RWPE2 (cell line): ENCODE results near the gene MCF2L.
A peak's percentile ranks its signal among the peaks of the same experiment; 100 is the strongest.

Experiments used
- ATAC-seq: fragments of 200-7000 bp; cut with Tn5 transposase; 3 replicates; pipeline ENCODE4 v1.9.1; 2021; ENCODE audit warnings: low read depth
- DNase-seq: peaks from one replicate; pipeline ENCODE4 v3.0.0-alpha.2; 2020; ENCODE audit warnings: low spot score
- H3K27ac ChIP-seq: fragments of 450-650 bp; 2 replicates; pipeline ENCODE4 v1.5.1; 2017; ENCODE audit warnings: mild to moderate bottlenecking; ENCODE audit not compliant: poor library complexity, severe bottlenecking
- H3K27me3 ChIP-seq: fragments of 250-450 bp; sonication (Bioruptor Pico); 2 replicates; pipeline ENCODE4 v1.5.1; 2021; ENCODE audit warnings: mild to moderate bottlenecking, moderate library complexity; ENCODE audit not compliant: insufficient read depth, poor library complexity, severe bottlenecking
- H3K36me3 ChIP-seq: fragments of 250-450 bp; sonication (Bioruptor Pico); 2 replicates; pipeline ENCODE4 v1.5.1; 2020; ENCODE audit warnings: low read depth, mild to moderate bottlenecking, moderate library complexity
- H3K4me1 ChIP-seq: fragments of 250-450 bp; sonication (Bioruptor Pico); 2 replicates; pipeline ENCODE4 v1.5.1; 2021; ENCODE audit warnings: mild to moderate bottlenecking, moderate library complexity; ENCODE audit not compliant: insufficient read depth, poor library complexity, severe bottlenecking
- H3K4me3 ChIP-seq: fragments of 250-450 bp; sonication (Bioruptor Pico); 2 replicates; pipeline ENCODE4 v1.5.1; 2021; ENCODE audit warnings: mild to moderate bottlenecking, moderate library complexity; ENCODE audit not compliant: severe bottlenecking
- H3K9me3 ChIP-seq: fragments of 250-450 bp; sonication (Bioruptor Pico); 2 replicates; pipeline ENCODE4 v1.5.1; 2021; ENCODE audit warnings: mild to moderate bottlenecking, moderate library complexity; ENCODE audit not compliant: severe bottlenecking
- CTCF ChIP-seq: fragments of 450-650 bp; IDR thresholded peaks from one replicate; pipeline ENCODE4 v1.5.1; 2017; ENCODE audit warnings: mild to moderate bottlenecking, moderate library complexity; ENCODE audit not compliant: poor library complexity, severe bottlenecking

The MCF2L gene

GRCh38 chr13:112998521-112999280 lies 29.7 kb downstream of the MCF2L start:
- no peak for TF ChIP-seq CTCF
- DNase-seq (no peak), ATAC-seq (no peak)
- H3K36me3 ChIP-seq = no peaks in the 10 kb centered on the region
- H3K9me3 ChIP-seq = no peaks in the 10 kb centered on the region
- no peak overlapping the region for H3K4me3 ChIP-seq
- H3K4me1 ChIP-seq = no peaks in the 10 kb centered on the region
- H3K27ac ChIP-seq = no peak overlapping the region
- H3K27me3 ChIP-seq = peaks cover 27% of the 10 kb centered on the region

GRCh38 chr13:112999414-113000177 lies 30.6 kb downstream of the MCF2L start:
- Histone ChIP-seq H3K9me3 (no peaks in the 10 kb centered on the region), H3K27me3 (peaks cover 27% of the 10 kb centered on the region), H3K4me1 (no peaks in the 10 kb centered on the region), H3K4me3 (no peak overlapping the region), H3K27ac (no peak overlapping the region), H3K36me3 (no peaks in the 10 kb centered on the region)
- DNase-seq = no peak
- no peak for TF ChIP-seq CTCF
- ATAC-seq = no peak

GRCh38 chr13:113000575-113000974 lies 31.6 kb downstream of the MCF2L start:
- H3K4me3 ChIP-seq = no peak overlapping the region

GRCh38 chr13:113001241-113002140 lies 32.5 kb downstream of the MCF2L start:
- Histone ChIP-seq H3K9me3 (no peaks in the 10 kb centered on the region), H3K27me3 (peaks cover 27% of the 10 kb centered on the region), H3K4me1 (no peaks in the 10 kb centered on the region), H3K36me3 (no peaks in the 10 kb centered on the region), H3K4me3 (no peak overlapping the region), H3K27ac (no peak overlapping the region)
- ATAC-seq (peak; percentile 32; the same call in 2 of the 3 replicates), DNase-seq (no peak)
- TF ChIP-seq CTCF = no peak

More at GRCh38 chr13:113000575-113000974, 31.6 kb downstream of the MCF2L start:
- Histone ChIP-seq H3K9me3 (no peaks in the 10 kb centered on the region), H3K27me3 (peaks cover 27% of the 10 kb centered on the region), H3K36me3 (no peaks in the 10 kb centered on the region), H3K27ac (no peak overlapping the region), H3K4me1 (no peaks in the 10 kb centered on the region)
- TF ChIP-seq CTCF = no peak
- DNase-seq (no peak), ATAC-seq (no peak)
